GM19023 (cell line): ENCODE data around the gene PPP2R3B.
"Not testable (repeated sequence)": the region's sequence is repeated elsewhere in the genome, so short reads cannot be mapped to it uniquely, and the experiment has no call there.

Source experiments
- ATAC-seq: cut with Tn5 transposase; IDR thresholded peaks from one replicate; pipeline ENCODE4 v1.9.1; 2021; ENCODE audit warnings: mild to moderate bottlenecking, moderate library complexity; ENCODE audit not compliant: unreplicated experiment

PPP2R3B gene

GRCh38 chrX:340641-341423 is 45.9 kb downstream of the PPP2R3B start:
- ATAC-seq, result no peak

- ATAC-seq, result no peak
Measured at GRCh38 chrX:340121-340520, 46.6 kb downstream of the PPP2R3B start.

GRCh38 chrX:338836-339400 is 47.8 kb downstream of the PPP2R3B start:
- ATAC-seq, result no peak

- no peak for ATAC-seq
Measured at GRCh38 chrX:338281-338835, 48.3 kb downstream of the PPP2R3B start.

GRCh38 chrX:337331-337831 is 49.3 kb downstream of the PPP2R3B start:
- no peak for ATAC-seq

GRCh38 chrX:336227-336626 is 50.5 kb downstream of the PPP2R3B start:
- ATAC-seq, result no peak

GRCh38 chrX:335758-336155 is 51.0 kb downstream of the PPP2R3B start:
- no peak for ATAC-seq

- no peak for ATAC-seq
Measured at GRCh38 chrX:334971-335757, 51.5 kb downstream of the PPP2R3B start.

GRCh38 chrX:334331-334891 is 52.3 kb downstream of the PPP2R3B start:
- no peak for ATAC-seq

GRCh38 chrX:333611-334311 is 52.9 kb downstream of the PPP2R3B start:
- no peak for ATAC-seq

GRCh38 chrX:332916-333610 is 53.6 kb downstream of the PPP2R3B start:
- no peak for ATAC-seq

GRCh38 chrX:332496-332860 is 54.2 kb downstream of the PPP2R3B start:
- no peak for ATAC-seq

- no peak for ATAC-seq
Measured at GRCh38 chrX:331825-332495, 54.7 kb downstream of the PPP2R3B start.

- no peak for ATAC-seq
Measured at GRCh38 chrX:331151-331824, 55.4 kb downstream of the PPP2R3B start.

GRCh38 chrX:330726-331150 is 56.0 kb downstream of the PPP2R3B start:
- ATAC-seq, result no peak

- not testable (repeated sequence) for ATAC-seq
Measured at GRCh38 chrX:330141-330725, 56.5 kb downstream of the PPP2R3B start.

GRCh38 chrX:329291-329910 is 57.3 kb downstream of the PPP2R3B start:
- no peak for ATAC-seq

GRCh38 chrX:327660-328126 is 59.0 kb downstream of the PPP2R3B start:
- no peak for ATAC-seq
